GM18507 (cell line): ENCODE results near the gene RASGRP3.
"Not testable (repeated sequence)": the region's sequence is repeated elsewhere in the genome, so short reads cannot be mapped to it uniquely, and the experiment has no call there.

Experiments
- DNase-seq: peaks from one replicate; pipeline ENCODE4 v3.0.0; 2011; ENCODE audit warnings: low read depth; ENCODE audit not compliant: insufficient read length; ENCODE audit errors: extremely low spot score
- FAIRE-seq: peaks from 2 replicates; lab custom pipeline; 2011; peaks lifted over from hg19 to GRCh38; lab: Jason Lieb, UNC

The RASGRP3 gene

GRCh38 chr2:33452545-33452944 lies 23.9 kb upstream of the RASGRP3 start:
- FAIRE-seq (no peak), DNase-seq (no peak)

GRCh38 chr2:33453905-33454479 lies 22.5 kb upstream of the RASGRP3 start:
- FAIRE-seq = no peak
- no peak for DNase-seq

DNA sequence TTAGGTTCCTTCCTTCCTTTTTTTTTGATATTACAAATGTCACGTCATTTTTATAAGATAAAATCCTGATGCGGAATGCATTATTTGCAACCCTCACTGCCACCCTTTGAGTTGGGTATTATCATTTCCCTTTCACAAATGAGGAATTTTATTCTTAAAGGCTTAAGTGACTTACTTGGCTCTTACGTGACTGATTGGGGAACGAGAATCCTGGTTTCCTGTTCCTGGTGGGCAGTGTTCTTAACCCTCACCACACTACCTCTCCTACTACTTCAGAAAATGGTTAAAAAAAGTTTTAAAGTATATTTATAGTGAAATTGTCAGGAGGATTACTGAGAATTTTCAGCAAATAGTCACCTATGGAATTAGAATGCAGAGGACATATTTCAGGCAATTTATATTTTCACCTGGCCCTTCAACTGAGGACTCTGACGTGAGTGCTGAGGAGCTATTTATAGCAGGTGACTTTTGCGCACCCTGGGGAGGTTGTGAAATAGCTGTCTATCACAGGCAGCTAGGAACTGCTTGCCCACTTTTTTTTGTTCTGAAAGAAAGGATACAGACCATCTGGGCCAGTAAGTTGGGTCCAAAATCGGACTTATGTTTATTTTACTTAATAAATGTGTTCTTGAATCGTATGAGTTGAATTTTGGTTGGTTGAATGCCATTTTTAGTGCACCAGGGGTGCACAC lies 18.7 kb upstream of the RASGRP3 start:
- peak; percentile 65 for FAIRE-seq
- no peak for DNase-seq

DNA sequence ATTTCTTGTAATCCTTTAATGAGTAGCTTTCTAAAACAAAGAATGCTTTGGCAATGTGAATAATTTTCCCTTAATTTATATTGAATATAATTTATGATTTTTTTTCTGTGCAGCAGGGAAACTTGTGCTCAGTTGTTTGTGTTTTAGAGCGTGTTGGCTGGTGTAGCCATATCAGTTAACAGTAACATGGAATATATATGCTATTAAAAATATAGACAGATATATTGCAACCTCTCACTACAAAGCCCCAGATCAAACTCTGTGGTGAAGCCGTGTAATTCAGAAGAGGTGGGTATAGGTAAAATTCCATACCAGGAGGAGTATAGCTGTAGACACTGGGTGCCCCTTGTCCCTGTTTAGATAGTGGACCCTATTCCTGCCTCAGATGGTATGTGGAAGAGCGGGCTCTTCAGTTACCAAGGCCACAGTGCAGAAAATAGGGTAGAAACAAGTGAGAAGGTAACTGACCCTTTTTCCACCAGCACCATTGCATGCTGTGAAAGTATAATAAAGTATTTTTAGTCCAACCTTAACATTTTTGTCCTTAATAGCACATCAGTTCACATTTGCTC lies 18.1 kb upstream of the RASGRP3 start:
- DNase-seq (no peak), FAIRE-seq (no peak)

- DNase-seq (no peak), FAIRE-seq (no peak)
These were observed 16.7 kb upstream of the RASGRP3 start for GRCh38 chr2:33459745-33460144.

- not testable (repeated sequence) for FAIRE-seq
These were observed 13.9 kb upstream of the RASGRP3 start for GRCh38 chr2:33462512-33462911.

DNA sequence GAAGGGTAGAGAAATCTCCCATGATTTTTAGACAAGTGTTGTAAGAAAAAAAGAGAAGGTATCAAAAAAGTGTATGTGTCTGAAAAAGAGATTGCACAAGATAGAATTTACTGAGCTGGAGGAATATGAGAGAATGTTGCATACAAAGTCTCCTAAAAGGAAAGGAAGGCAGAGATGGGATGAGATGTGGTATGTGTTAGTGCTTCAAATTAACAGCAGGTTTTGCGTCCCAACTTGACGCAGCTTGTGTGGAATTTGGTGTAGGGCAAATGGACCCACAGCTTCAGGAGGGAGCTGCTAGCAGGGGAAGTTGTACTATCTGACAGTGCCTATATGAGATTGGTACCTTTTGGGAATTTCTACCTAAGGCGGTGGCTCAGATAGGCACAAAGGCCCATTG lies 9.0 kb upstream of the RASGRP3 start:
- FAIRE-seq = no peak
- DNase-seq = no peak

More at GRCh38 chr2:33462512-33462911, 13.9 kb upstream of the RASGRP3 start:
- not testable (repeated sequence) for DNase-seq

- DNase-seq (no peak), FAIRE-seq (no peak)
These were observed 7.2 kb upstream of the RASGRP3 start for GRCh38 chr2:33469238-33469637.

DNA sequence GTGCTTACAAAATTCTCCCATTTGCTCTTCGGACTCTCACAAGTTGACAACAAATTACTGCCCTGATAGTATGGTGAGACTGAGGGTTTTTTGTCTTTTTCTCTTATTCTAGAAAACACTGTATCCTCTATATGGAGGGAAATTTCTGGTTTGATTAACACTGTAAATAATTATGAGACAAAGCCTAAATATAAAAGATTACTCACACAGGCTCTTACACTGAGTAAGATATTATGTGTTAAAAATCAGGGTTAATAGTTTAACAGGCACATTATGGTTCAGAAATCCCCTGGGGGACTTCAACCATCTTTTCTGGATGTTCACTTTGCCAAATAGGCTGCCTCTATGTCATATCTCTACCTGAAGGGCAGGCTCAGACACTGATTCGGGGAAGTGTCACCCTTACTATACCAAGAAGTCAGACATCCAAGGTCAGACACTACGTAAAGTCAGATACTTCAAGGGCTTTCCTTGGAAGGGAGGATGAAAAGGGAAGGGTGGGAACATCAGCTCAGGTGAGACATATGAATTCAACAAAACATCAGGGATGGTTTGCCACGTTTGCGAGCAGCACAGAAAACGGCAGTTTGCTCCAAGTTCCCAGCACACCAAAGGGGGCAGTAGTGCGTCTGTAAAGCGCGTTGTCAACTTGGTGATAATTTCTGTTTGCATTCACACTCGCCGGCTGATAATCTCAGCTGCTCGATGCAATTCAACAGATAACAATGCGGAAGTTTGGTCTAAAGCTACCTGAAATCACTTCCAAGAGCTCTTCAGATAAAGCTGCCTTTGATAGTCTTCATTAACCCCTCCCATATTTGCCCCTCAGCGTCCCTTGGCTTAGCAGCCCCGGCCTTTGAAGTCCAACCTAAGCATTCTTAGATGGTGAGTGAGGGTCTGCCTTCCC lies 972 bp upstream of the RASGRP3 start:
- no peak for DNase-seq
- peak; percentile 94 for FAIRE-seq

DNA sequence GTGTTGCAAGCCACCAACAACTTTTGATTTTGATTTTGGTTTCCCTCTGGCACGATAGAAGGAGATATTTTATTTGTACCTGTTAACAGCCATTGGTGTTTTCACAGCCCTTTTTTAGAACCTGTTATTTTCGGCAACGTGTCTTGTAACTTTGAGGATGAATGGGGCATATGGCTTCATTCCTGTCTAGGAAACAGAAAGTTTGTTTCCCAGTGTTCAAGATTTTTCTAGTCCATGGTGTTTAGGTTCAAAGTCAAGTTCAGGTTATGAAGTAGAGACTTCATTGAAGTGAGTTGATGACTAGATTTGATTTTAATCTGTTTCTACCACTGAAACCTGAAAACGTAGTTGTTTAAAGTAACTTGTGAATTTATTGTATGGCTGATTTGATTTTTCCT lies 343 bp downstream of the RASGRP3 start:
- no peak for DNase-seq
- no peak for FAIRE-seq

DNA sequence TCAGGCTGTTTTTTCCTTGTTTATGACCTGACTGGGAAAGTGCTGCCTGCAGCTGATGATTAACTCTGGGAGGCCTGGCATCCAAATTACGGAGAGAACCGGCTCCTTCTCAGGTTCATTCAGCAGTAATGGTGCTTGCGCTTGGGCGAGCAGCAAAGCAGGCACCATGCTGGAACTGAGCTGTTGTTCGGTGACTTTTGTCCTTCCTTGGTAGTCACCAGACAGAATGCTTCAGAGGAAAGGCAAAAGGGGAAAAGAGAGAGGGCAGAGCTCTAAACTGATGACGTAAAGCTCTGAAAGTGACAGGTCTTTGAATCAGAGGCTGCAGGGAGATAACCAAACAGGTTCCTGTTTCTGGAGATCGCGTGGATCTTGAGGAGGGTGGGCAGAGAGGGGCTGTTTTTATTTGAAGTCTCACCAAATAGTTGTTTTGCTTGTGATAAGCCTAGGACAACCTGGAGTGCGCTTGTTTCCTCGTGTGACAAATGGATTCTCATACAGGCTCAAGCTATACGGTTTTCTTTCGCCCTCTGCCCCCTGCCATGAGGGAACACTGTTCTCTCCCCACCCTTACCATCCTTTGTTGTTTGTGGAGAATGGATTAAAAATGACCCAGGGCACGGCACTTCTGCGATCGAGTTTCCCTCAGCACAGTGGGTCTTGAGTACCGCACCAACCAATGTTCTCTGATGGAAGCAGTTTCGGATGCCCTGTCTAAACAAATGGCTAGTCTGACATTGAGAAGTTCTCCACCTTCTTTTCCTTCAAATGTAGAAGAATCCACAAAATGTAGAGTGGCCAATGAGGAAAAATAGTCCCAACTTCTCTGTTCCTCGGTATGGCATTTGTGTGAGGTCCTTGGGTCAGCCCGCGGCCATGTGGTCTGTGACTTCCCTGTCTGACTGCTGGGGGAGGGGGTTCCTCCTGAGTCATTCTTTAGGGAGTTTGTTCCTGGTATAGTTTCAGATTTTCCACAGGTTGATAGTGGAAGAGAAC lies 1.3 kb downstream of the RASGRP3 start:
- no peak for DNase-seq
- FAIRE-seq = peak; percentile 94

DNA sequence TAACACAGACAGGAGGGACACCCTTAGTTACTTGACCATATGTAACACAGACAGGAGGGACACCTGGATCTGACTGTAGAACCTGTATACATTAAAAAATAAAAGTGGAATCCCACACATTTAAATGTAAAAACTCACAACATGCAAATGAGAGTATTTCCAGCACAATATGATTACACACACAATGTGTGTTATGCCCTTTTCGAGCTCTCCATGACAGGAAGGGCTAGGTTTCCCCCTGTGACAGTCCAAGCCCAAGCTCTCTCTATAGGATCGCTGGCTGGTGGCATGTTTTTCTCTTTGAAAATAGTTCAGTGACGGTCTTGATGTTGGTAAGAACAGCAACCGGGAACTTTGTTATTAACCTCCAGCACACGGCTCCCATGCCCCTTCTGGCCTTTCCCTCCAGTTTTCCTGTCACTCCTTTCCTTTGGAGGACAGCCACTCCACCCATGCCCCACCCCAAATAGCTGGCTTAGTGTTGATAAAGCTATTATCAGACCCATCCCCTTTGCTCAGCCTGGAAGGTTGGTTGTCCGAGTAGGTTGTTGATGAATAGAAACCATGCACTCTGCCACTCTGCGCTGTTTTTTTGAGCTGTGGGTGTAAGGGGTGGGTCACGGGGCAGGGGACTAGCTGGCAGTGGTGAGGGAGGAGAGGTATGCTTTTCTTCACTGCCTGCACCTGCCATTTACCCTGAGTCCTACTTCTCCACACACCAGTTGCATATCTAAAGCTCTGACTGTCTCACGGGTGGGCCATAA lies 2.7 kb downstream of the RASGRP3 start:
- peak; percentile 68 for FAIRE-seq
- no peak for DNase-seq

DNA sequence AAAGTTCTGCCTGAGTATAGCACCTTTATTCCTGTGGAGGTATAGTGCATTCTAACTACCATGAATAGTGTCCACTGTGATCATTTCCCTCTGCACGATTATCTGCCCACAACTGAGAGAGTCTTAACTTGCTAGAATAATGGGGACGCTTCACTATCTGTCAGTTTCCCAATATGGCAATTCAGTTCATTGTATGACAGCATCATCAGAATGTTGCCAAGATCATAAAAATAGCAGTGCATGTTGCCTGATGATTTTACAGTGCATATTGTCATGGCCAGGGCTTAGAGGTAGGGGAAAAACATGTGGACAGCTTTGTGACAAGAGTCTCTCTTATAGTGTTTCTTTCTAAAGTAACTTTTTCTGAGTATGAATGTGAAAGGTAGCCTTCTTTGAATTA lies 6.1 kb downstream of the RASGRP3 start:
- FAIRE-seq (peak; percentile 56), DNase-seq (no peak)

DNA sequence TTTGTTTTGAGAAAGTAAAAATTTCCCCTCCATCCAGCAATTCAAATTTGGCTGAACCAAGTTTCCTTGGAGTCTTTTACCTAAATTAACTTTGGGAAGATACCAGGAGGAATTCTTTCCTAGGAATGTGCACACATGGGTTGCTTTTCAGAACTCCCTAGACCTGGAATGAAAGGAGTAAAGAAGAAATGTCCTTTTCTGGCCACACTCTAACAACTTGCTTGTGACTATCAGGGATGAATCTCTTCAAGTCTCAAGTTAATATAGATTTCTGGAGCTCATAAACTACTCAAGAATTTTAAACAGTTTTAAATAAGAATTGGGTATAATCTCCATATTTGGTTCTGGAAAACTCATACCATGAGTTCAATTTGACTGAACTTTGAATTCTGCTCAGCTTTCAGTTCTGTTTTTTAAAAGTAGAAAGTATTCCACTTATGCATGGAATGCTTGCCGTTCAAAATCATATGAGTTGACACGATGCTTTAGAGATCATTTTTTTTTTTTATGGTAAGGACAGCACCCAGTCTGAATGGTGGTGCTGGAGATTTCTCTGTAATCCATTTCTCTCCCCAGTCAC lies 7.7 kb downstream of the RASGRP3 start:
- FAIRE-seq (no peak), DNase-seq (no peak)

DNA sequence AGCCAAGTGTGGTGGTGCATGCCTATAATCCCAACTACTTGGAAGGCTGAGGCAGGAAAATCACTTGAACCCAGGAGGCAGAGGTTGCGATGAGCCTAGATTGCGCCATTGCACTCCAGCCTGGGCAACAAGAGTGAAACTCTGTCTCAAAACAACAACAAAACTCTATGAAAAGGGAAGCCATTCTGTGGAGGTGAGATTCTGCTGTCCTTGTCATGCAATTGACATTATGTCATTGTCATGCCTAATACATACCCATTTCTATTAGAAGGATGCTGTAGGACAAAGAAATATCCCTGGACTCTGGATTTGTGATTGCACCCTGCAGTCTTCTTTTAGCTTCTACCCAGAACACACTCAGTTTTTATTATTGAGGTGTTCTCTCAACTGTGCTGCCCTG lies 8.6 kb downstream of the RASGRP3 start:
- DNase-seq (no peak), FAIRE-seq (no peak)

DNA sequence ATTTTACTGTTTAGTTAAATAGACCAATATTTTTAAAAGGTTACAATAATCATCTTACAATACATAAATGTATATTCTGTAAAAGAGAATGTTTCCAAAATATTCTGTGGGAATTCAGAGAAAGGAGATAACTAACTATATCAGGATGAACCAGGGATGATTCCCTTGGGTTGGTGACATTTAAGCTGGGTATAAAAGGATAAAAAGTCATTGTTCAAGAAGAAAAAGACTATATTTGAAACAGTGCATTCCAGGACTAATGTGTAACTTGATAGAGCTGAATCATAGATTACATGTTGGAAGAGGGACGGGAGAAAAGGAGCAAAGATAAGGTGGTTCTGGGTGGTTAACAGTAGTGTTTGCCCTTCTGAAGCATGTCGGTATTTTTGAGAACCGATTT lies 10.1 kb downstream of the RASGRP3 start:
- FAIRE-seq (no peak), DNase-seq (no peak)

DNA sequence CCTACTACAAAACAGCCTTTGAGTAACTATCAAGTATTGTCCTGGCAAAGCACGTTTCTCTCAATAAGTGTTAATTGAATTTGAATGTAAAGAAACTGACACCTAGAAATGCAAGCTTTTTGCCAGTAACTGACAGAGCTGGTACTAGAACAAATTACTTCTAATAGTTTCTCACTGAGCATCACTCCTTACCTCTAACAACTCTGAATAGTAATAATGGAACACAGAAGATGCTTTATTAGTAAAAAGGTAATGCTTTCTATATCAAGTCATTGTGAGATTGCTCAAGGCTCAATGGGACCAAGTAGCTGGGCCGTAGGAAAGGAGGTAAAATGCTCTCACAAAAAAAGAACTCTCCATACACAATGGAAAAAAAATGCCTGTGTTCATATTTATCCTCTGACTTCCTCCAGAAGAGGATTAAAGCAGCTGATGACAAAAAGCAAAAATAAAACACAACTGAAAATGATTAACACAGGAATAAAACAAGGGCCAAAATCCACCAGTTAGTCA lies 11.8 kb downstream of the RASGRP3 start:
- DNase-seq (no peak), FAIRE-seq (no peak)
